Type B pancreatic cell (in vitro differentiated cells): ENCODE results near the gene CACNG1. TPM values are rescaled to one million over a fixed set of nuclear protein-coding genes. Genes with fewer than 3 reads are reported as not detected.

Experiments
- DNase-seq: peaks from one replicate; pipeline ENCODE4 v3.0.0; 2021; ENCODE audit warnings: mixed read lengths; ENCODE audit not compliant: unreplicated experiment; ENCODE audit errors: extremely low spot score
- H3K27ac Mint-ChIP-seq: 2 replicates; pipeline ENCODE4 v1.8.0; 2021; ENCODE audit warnings: mild to moderate bottlenecking, mixed read lengths
- H3K27me3 Mint-ChIP-seq: 2 replicates; pipeline ENCODE4 v1.8.0; 2021; ENCODE audit warnings: mixed read lengths
- H3K36me3 Mint-ChIP-seq: 2 replicates; pipeline ENCODE4 v1.8.0; 2021; ENCODE audit warnings: mixed read lengths
- H3K4me1 Mint-ChIP-seq: one replicate; pipeline ENCODE4 v1.8.0; 2021; ENCODE audit warnings: mixed read lengths; ENCODE audit not compliant: unreplicated experiment
- H3K4me3 Mint-ChIP-seq: 2 replicates; pipeline ENCODE4 v1.8.0; 2021; ENCODE audit warnings: mild to moderate bottlenecking, mixed read lengths
- H3K9me3 Mint-ChIP-seq: 2 replicates; pipeline ENCODE4 v1.8.0; 2021; ENCODE audit warnings: mixed read lengths
- CTCF ChIP-seq: fragments of 200-600 bp; sonication (generic); conservative IDR thresholded peaks from 2 replicates; pipeline ENCODE4 v1.5.0; 2021; ENCODE audit warnings: antibody characterized with exemption, mild to moderate bottlenecking
- total RNA-seq: library from RNA; stranded (reverse); gene quantifications from 2 replicates; pipeline ENCODE4 v1.2.1, GENCODE V29; 2021; ENCODE audit warnings: low replicate concordance

CACNG1 gene
- total RNA-seq, 1 donor from 2014 or later: 0.24 TPM

GRCh38 chr17:67066717-67067116 lies 22.4 kb downstream of the CACNG1 start:
- no peak for DNase-seq
- no peak overlapping the region for H3K27ac Mint-ChIP-seq
- H3K36me3 Mint-ChIP-seq: no peaks in the 10 kb centered on the region
- H3K4me1 Mint-ChIP-seq: peaks cover 3% of the 10 kb centered on the region
- H3K4me3 Mint-ChIP-seq: no peak overlapping the region
- TF ChIP-seq CTCF: no peak
- H3K27me3 Mint-ChIP-seq: no peaks in the 10 kb centered on the region
- H3K9me3 Mint-ChIP-seq: peaks cover 4% of the 10 kb centered on the region

- H3K9me3 Mint-ChIP-seq: peaks cover 4% of the 10 kb centered on the region
- no peak overlapping the region for H3K27ac Mint-ChIP-seq
- TF ChIP-seq CTCF: no peak
- DNase-seq: no peak
- H3K4me1 Mint-ChIP-seq: peaks cover 3% of the 10 kb centered on the region
- no peak overlapping the region for H3K4me3 Mint-ChIP-seq
- no peaks in the 10 kb centered on the region for H3K27me3 Mint-ChIP-seq
- H3K36me3 Mint-ChIP-seq: no peaks in the 10 kb centered on the region
Observed at GRCh38 chr17:67067571-67068482, 23.5 kb downstream of the CACNG1 start.

- Mint-ChIP-seq H3K36me3 (no peaks in the 10 kb centered on the region), H3K4me1 (peaks cover 7% of the 10 kb centered on the region), H3K4me3 (no peak overlapping the region), H3K27me3 (no peaks in the 10 kb centered on the region), H3K9me3 (no peaks in the 10 kb centered on the region), H3K27ac (no peak overlapping the region)
- no peak for TF ChIP-seq CTCF
- no peak for DNase-seq
Observed at GRCh38 chr17:67068999-67069398, 24.6 kb downstream of the CACNG1 start.

- Mint-ChIP-seq H3K4me1 (peaks cover 7% of the 10 kb centered on the region), H3K27me3 (no peaks in the 10 kb centered on the region), H3K27ac (no peak overlapping the region), H3K9me3 (no peaks in the 10 kb centered on the region), H3K4me3 (no peak overlapping the region), H3K36me3 (no peaks in the 10 kb centered on the region)
- no peak for DNase-seq
- no peak for TF ChIP-seq CTCF
Observed at GRCh38 chr17:67069603-67070136, 25.3 kb downstream of the CACNG1 start.

GRCh38 chr17:67071595-67071994 lies 27.2 kb downstream of the CACNG1 start:
- Mint-ChIP-seq H3K9me3 (no peaks in the 10 kb centered on the region), H3K4me1 (peaks cover 19% of the 10 kb centered on the region), H3K27me3 (no peaks in the 10 kb centered on the region), H3K36me3 (no peaks in the 10 kb centered on the region), H3K27ac (no peak overlapping the region), H3K4me3 (no peak overlapping the region)
- no peak for DNase-seq
- TF ChIP-seq CTCF: no peak
